ENCODE data around the gene GNAT1.
"Not testable (repeated sequence)": the region's sequence is repeated elsewhere in the genome, so short reads cannot be mapped to it uniquely, and the experiment has no call there.

GNAT1 gene

DNA sequence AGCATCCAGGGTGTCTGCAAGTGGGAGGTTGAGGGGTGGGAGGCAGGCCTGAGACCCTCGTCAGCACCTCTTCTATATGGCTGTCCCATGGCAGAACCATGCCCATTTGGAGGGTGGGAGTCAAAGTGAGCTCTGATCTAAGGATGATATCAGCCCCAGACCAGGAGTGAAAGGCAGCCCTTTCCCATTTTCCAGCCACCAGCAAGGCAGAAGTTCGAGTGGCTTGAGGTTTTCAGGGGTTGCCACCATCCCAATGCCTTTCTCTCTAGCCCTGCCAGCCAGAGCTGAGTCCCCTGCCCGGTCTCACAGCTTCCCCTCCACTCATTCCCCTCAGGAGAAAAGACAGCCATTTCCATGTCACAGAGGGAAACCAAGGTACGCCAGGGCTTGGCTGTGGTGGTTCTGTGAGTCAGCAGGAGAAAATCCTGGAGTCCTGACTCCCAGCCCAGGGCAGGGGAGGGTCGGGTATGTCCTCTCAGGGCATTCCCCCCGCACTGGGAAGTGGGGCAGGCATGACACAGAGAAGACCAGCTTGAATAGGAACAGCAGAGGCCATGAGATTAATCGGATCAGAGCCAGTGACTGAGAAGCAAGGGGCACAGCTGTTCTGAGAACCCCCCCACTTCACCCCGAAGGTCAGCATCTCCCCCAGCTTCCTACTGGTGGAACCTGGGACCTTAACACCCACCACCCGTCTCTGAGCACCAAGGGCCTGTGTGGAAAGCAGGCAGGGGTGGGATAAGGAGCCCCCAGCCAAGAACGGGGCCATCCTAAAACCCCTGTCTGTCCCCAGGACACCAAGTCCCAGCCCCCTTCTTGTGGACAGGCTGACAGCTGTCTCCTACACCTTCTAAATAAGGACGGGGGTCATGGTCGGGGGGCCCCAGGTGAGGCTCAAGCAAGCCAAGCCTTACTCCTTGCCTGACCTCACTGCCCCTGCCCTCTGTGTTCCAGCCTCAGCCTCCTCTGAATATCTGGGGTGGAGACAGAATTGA lies 12.7 kb downstream of the GNAT1 start:
- DNase-seq = no peak

DNA sequence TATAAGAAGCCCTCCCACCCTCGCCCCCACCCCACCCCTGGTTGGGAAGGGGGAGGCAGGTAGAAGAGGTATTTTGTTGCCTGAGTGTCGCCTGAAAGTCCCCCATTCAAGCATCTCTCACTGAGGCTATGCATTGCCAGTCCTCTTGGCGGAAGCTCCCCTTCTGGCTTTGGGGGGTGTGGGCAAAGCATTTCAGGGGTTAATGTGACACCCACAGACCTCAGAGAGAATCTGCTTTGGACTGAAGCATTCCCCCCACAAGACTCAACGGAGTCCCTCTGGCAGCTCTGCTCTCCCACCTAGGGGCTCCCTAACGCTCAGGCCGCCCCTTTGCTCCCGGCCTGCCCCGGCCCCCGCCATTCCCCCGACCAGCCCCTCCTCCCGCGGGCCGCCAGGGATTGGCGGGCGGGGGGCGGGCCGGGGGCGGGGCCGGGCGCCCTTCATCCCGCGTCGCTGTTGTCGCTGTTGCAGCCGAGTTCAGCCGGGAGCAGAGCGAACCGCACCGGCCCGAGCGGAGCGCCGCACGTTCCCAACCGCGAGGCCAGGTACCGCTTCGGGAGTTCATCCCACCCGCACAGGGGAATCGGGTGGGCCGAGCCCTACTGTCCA lies 13.5 kb downstream of the GNAT1 start, which contains the start of gene SLC38A3:
Gene SLC38A3, plus strand, starts transcription at position 468 of the 609 bp plus-strand sequence. CDS start 8,929 bp downstream, outside the sequence.
- no peak for DNase-seq

DNA sequence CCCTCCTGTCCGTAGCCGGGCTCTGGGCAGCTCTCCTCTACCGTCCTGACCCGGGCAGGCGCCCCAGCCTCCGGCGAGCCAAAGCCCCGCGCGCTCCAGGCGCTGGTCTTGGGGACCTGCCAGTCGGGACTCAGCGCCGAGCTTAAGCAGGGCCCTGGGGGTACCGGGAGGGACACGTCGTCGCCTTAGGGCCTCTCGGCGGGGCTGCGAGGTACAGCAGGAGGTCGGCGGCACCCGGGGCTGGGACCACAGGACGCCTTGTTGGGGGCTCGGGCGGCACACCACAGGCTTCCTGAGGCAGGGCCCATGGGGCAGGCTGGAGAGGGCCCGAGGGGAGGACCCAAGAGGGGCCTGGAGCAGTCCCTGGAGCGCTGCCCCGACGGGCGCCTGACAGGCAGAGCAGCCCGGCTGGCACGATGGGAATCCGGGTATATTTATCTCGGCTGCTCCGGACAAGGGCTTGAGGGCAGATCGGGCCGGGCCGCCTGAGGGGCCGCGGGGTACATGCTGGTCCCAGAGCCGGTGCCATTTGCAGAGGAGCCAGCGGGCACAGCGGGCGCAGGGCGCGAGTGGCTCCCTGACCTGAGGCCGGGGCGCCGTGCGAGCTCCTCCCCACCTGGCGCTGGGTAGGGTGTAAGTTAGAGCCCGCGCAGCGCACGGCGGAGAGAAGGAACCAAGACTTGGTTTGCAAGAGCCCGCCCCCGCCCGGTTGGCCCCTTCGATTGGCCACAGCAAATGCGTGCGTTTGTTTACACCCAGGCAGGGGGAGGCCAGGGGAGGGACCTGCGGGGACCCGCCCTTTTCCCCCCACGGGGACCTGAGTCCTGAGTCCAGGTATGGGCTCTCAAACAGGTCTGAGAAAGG lies 14.2 kb downstream of the GNAT1 start:
- peak; percentile 75 for DNase-seq

DNA sequence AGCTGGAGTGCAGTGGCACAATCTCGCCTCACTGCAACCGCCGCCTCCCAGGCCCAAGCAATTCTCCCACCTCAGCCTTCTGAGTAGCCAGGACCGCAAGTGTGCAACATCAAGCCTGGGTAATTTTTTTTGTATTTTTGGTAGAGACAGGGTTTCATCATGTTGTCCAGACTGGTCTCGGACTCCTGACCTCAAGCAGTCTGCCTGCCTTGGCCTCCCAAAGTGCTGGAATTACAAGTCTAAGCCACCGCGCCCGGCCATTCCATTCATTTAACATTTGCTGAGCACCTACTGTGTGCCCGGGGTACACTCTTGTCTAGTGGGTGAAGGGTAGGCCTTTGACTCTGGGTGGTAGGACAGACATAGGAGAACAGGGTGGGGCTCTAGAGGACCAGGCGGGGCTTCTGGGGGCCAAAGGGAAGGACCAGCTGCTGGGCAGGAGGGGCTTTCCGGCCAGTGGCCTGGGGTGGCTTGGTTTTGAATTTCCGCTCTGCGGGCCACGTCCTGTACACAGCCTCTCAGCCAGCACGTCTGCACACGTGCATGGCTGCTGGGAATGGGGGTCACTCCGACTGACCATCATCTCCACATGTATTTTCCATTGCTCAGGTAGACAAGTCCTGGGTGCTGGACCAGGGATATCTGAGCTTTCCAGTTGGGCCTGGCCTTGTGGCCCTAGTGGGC lies 16.1 kb downstream of the GNAT1 start:
- no peak for DNase-seq

DNA sequence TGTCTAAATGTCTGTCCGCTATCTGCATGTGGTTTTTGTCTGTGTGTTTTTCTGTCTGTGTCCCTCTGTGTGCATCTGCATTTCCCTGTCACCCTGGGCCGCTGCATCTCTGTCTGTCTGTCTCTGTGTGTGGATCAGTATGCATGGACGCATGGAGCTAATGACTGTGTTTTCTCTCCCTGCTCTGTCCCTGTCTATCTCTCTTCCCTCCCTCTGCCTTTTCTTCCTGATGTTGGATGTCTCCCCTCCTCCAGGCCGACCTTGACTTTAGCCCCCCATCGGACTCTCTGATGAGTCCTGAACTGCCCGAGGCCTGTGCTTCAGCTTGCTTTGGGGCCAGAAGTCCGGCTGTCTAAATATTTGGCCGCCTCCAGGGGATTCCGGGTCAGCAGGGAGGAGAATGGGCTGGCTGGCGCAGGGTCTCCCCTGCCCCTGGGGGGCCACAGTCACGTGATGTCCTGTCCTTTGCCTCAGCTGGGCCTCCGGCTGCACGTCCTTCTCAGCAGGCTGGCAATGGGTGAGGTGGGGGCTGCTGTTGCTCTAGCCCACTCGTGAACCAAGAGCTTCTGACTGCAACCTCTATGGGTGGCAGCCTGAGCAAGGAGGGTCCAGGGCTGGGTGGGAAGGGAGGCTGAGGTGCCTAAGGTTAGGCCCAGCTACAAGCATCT lies 17.4 kb downstream of the GNAT1 start:
- no peak for DNase-seq

DNA sequence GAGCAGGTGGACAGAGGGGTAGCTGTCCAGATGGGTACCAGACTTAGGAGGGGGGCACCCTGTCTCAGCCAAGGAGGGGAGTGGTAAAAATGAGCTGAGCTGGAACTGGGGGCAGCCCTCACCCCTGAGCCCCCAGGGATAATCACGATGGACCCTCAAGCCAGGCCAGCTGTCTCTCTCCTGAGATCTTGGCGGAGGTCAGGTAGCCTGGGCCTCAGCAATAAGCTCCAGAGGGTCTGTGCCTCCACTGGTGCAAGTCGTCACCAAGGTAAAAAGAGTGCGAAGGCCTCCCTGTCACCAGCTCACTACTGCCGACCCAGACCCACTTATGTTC lies 18.7 kb downstream of the GNAT1 start:
- no peak for DNase-seq

DNA sequence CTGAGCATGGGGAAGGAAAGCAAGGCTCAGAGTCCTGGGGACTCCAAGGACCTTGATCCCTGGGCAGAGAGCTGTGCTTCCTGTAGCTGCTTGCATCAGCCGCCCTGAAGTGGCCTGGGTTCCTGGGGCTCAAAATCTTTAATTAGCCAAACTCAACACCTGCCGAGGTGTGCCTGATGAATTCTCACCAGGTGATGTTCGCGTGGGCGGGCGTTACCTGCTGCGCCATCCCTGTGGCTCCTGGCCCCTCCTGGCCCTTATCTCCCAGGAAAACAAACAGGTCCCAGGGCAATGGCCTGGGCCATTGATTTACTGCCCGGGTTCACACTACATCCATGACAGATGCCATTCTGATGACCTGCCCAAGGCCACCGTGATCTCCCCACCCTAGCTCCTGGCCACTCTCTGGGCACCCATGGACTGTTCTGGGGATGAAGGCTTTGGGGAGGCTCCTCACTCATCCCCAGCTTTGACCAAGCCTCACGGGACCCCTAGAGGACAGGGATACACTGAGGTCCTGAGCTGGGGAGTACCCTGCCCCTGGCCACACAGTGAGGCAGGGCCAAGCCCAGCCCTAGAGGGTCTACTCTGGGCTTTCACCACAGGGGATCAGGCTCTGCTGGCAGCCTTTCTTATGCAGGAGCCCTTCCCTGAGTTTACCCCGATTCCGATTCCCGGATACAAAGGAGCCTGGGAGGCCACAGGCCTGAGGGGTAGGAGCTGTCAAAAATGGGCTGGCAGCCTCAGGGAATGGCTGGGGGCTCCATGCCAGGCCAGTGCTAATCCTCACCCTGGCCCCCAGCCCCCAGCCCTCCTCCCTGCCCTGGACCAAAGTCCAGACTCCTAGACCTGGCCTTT lies 19.3 kb downstream of the GNAT1 start:
- no peak for DNase-seq

DNA sequence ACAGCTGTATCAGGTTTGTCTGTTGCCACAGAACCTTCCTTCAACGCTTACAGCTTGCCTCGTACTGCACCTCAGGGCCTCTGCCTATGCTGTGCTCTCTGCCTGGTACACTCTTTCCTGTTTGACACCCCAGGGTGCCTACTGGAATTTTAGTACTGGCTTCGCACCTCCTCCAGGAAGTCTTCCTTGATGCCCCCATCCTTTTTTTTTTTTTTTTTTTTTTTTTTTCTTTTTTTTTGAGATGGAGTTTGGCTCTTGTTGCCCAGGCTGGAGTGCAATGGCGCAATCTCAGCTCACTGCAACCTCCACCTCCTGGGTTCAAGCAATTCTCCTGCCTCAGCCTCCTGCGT lies 19.9 kb downstream of the GNAT1 start:
- DNase-seq = not testable (repeated sequence)

DNA sequence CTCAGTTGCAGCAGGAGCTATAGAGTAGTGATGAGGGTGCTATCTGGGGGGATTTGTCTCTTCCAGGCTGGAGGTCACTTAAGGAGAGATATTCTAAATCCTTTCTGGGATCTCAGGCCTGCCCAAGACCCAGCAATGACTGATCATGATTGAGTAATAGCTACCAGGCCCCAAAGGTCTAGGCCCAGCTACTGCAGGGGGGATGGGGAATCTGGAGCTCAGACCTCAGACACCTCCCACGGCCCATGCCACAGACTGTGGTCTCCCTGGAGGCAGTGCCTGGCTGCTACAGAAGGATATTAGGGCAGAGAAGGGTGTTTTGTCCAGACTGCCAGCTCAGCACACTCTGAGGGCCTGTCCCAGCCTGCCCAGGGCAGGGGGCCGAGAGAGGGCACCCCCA lies 20.5 kb downstream of the GNAT1 start:
- DNase-seq = no peak

DNA sequence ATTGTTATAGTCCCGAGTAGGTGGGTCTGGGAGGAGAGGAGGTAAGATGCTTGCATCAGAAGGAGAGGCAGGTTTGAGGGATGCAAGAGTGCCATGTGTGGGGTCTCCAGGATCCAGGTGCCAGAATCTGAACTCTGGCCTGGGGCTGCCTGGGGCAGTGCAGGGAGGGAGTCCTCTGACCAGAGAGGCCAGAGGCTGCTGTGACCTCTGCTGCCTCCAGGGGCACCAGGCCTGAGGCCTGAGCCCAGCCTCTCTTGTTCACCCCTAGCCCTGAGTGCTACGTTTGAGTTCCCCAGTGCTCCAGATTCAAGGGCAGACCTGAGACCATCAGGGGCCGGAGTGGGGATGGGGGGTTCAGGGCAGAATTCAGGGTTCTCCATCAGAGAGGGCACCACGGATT lies 21.1 kb downstream of the GNAT1 start:
- no peak for DNase-seq

DNA sequence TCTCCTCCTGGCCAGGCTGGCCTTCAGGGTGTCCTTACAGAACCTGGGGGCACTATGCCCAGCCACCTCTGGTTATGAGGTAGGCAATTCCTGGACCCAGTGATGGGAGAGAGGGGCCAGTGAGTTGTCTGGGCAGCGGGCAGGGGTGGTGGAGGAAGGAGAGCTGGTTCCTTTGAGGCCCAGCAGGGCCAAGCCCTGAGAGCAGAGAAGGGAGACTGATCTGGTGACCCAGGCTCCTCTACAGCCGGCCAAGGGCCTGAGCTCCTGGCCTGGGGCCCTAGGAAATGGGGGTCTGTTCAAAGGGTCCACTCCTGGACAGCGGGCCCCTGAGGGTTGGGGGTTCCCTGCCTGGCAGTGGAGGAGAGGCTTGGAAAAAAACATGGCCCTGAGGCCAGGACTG lies 21.6 kb downstream of the GNAT1 start:
- no peak for DNase-seq

DNA sequence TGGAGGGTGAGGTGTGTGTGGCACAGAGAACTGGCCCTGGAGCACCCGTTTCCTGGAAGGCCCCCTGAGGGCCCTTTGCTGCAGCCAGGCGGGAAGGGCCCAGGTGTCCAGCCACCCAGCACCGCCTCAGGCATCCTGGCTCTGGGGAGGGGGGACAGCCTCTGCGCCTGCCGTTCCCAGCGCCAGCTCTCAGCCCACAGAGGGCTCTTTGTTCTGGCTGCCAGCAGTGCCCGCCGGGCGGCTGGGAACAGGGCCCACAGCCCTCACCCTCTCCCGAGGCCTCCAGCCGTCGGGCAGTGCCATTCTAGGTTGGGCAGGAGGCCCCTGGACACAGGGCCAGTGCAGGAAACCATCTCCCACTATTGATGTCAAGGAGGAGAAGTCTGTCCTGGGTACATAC lies 22.0 kb downstream of the GNAT1 start:
- no peak for DNase-seq

DNA sequence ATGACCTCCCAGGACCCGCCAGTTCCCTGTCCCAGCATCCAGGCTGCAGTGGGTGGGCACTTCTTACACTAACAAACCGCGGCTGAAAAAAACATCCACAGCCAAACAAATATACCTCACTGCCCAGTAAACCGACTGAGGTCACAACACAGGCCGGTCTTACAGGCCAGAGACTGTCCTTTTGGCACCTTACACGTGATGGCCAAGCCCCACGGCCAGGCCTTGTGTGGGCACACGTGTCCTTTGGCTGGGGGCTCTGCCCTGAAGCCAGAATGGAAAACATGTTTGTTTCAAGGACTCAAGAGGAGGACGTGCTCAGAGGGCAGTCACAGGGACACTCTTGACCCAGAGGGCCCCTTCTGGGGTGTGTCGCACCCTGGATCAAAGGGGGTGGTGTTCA lies 23.4 kb downstream of the GNAT1 start:
- DNase-seq = no peak

DNA sequence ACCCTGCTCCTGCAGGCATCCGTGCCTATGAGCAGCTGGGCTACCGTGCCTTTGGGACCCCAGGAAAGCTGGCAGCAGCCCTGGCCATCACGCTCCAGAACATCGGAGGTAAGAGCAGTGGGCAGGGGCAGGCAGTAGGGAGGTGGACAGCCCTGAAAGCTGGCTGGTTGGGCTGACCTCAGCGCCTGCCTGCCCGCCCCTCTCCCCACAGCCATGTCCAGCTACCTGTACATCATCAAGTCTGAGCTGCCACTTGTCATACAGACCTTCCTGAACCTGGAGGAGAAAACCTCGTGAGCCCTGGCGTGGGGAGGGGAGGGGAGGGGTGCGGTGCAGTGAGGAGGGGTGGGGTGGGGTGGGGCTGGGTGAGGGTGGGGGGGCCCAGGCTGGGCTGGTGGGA lies 24.1 kb downstream of the GNAT1 start:
- DNase-seq = no peak

DNA sequence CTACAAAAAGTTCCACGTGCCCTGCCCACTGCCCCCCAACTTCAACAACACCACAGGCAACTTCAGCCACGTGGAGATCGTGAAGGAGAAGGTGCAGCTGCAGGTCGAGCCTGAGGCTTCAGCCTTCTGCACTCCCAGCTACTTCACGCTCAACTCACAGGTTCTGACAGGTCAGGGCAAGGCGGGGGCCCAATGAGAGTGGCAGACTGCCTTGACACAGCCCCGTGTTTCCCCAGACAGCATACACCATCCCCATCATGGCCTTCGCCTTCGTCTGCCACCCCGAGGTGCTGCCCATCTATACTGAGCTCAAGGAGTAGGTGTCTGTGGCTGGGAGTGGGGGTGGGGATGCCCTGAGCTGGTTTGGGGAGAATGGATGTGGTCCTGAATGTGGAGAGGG lies 26.3 kb downstream of the GNAT1 start:
- DNase-seq = no peak

DNA sequence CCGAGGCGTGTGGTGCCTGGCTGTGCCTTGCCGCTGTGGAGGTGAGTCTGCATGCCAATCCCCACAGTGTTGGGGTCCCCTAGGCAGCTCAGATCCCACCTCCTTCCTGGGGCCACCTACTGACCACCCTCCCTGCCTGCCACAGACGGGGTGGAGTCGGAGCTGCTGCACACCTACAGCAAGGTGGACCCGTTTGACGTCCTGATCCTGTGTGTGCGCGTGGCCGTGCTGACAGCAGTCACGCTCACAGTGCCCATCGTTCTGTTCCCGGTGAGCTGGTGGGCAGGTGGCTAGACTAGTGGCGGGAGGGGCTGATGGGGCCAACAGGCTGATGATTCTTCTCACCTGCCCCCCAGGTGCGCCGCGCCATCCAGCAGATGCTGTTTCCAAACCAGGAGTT lies 27.0 kb downstream of the GNAT1 start:
- DNase-seq = no peak

DNA sequence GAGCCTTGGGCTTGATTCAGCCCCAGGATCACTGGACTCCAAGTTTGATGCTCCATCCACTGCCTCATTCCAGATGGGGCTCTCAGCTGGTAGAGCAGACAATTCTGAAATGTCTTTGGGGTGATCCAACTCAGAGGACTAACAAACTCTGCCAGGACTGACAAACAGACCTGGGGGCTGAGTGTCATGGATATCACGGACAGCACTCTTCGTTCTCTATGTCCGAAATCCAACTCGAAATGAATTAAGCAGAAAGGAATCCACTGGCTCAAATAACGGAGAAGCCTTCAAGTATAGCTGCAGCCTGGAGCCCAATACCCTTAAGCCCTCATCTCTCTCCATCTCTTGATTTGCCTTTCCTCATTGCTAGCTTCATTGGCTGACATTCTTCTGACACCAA lies 27.9 kb downstream of the GNAT1 start:
- DNase-seq = no peak

DNA sequence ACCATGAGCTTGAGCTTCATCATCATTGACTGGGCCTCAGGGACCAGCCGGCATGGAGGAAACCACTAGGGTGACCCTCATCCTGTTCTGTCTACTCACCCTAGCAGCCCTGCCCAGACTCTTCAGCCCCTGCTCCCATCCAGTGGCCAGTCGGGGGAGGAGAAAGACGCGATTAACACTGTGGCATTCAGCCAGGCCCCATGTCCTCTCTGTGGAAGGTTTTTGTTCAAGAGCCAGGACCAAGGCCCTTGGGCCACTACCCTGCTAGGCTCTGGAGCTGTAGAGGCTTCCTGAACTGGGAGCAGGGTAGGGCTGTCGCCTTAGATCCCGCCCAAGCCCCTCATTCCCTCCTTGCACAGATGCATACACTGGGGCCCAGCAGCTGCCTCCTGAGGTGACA lies 28.7 kb downstream of the GNAT1 start:
- DNase-seq = no peak

DNA sequence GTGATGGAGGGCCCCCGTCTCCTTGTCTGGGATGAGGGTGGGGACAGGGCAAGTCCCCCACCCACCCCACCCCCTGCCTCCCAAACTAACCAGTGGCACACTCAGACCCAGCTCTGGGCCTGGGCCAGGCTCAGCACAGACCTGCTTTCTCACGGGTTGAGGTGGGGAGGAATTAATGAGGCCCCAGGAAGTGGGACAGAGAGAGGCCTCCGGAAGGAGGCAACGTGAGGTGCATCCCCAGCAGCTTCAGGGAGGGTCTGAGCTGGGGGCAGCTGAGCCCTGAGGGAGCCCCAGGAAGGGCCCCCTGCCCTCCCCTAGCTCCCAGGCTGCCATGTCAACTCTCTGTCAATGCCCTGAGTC lies 29.6 kb downstream of the GNAT1 start:
- no peak for DNase-seq

DNA sequence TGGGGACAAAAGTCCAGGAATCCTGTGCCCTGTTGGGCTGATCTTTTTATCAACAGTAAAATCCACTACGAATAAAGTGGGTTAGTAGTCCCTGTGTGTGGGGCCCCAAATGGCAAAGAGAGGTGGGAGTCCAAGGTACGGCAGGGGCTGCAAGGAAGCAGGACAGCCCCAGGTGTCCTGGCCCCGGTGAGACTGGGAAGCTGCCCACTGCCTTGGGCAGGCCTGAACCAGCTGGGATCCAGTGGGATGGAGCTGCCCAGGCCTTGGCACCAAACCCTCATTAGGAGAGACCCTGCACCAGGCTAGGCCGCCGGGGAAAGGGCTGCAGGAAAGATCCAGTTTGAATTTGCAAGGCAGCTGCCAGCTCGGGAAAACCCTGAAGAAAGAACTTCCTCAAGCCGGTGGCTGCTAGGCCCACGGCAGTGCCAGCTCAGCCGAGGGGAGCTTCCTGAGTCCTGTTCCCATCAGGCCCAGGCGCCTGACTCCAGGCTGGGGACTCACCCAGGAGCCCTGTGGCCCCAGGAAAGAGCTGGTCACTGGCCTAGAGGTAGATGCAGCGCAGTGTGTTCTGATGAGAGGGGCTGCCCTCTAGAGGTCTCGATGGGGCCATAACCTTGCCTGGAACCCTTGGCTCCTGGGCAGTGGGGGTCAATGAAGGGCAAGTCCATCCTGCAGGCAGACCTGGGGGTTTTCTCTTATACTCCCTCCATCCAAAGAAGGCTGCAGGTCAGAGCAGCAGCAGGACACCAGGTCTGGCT lies 30.2 kb downstream of the GNAT1 start:
- DNase-seq = no peak

DNA sequence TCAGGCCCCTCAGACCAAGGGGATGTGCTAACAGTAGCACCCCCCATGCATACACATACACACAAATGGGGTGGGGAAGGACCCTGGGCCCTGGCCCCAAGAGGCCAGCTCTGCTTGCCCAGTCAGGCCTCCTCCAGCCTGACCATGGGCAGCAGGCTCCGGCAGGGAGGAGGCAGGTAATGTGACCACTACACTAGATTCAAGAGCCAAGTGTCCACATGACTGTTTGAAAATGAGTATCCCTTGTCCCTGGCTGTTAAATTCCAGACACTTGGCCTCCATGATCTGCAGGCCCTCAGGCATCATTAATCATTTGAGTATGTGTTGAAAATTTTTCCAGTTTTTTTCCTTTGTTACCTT lies 30.7 kb downstream of the GNAT1 start:
- no peak for DNase-seq

Data from activated effector memory CD4-positive, alpha-beta T cell treated with anti-CD3 and anti-CD28 coated beads, Interleukin-2, amount 50 U/mL, for 16 hours (primary cell).